Measurements from ENCODE around the gene KRTAP5-8. TPM values are rescaled to one million over a fixed set of nuclear protein-coding genes. Genes with fewer than 3 reads are reported as not detected.

The KRTAP5-8 gene
- total and polyA plus RNA-seq, 2 experiments from 2014 or later, result not detected

DNA sequence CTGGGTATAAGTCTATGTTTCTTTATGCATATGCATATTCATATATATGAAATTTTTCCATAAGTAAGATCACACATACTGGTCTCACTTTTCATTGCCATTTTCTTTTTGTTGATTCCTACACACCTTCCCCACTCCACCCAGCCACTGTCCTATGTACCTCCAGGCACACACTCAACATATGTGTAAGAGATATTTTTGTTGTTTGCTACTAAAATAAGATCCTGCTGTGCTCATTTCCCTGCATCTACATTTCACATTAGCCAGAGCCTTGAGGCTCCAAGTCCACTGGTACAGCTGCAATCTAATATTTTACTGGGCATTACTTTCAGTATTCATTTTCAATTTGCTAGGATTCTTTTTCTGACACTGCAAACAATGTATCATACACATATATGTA, 19.4 kb downstream of the KRTAP5-8 start:
- Histone ChIP-seq H4K20me1 (ENCODE audit: insufficient read depth, poor library complexity, severe bottlenecking) (no peaks in the 10 kb centered on the region), H3K36me3 (replicated peaks; ENCODE audit: insufficient read depth, low read depth) (no peaks in the 10 kb centered on the region), H3K9me2 (replicated peaks; ENCODE audit: insufficient read depth) (no peaks in the 10 kb centered on the region), H3K27me3 (no peaks in the 10 kb centered on the region), H3K4me1 (ENCODE audit: insufficient read depth) (no peaks in the 10 kb centered on the region), H3K9me3 (ENCODE audit: low read depth) (no peaks in the 10 kb centered on the region), H3K4me2 (no peak overlapping the region), H3K79me2 (no peaks in the 10 kb centered on the region), H2AFZ (no peak overlapping the region), H3K27ac (no peak overlapping the region), H3K4me3 (no peak overlapping the region)
- no peak for TF ChIP-seq EZH2phosphoT487 (IDR thresholded peaks at IDR 0.05; ENCODE audit: low read depth, severe bottlenecking, unreplicated experiment)
- TF ChIP-seq, protein P1, sequence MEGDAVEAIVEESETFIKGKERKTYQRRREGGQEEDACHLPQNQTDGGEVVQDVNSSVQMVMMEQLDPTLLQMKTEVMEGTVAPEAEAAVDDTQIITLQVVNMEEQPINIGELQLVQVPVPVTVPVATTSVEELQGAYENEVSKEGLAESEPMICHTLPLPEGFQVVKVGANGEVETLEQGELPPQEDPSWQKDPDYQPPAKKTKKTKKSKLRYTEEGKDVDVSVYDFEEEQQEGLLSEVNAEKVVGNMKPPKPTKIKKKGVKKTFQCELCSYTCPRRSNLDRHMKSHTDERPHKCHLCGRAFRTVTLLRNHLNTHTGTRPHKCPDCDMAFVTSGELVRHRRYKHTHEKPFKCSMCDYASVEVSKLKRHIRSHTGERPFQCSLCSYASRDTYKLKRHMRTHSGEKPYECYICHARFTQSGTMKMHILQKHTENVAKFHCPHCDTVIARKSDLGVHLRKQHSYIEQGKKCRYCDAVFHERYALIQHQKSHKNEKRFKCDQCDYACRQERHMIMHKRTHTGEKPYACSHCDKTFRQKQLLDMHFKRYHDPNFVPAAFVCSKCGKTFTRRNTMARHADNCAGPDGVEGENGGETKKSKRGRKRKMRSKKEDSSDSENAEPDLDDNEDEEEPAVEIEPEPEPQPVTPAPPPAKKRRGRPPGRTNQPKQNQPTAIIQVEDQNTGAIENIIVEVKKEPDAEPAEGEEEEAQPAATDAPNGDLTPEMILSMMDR (IDR thresholded peaks at IDR 0.05; ENCODE audit: poor library complexity), result no peak
- TF ChIP-seq EZH2 (IDR thresholded peaks at IDR 0.05; ENCODE audit: borderline replicate concordance), result no peak
- no peak for DNase-seq (ENCODE audit: low spot score)

DNA sequence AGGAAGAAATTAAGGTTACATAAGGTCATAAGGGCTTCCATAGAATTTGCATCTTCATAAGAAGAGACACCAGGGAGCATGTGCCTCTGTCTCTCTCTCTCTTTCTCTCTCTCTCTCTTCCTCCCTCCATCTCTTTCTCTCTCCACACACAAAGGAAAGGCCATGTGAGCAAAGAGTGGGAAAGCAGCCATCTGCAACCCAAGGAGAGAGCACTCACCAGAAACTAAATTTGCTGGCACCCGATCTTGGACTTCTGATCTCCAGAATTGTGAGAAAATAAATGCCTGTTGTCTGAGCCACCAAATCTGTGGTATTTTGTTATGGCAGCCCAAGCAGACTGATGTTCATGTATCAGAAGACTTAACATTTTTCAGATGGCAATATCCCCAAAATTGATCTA, 21.2 kb downstream of the KRTAP5-8 start:
- no peak overlapping the region for H3K4me3 ChIP-seq
- no peaks in the 10 kb centered on the region for H3K27me3 ChIP-seq
- H3K36me3 ChIP-seq (replicated peaks; ENCODE audit: insufficient read depth, low read depth), result no peaks in the 10 kb centered on the region
- H2AFZ ChIP-seq, result no peak overlapping the region
- H3K4me2 ChIP-seq, result no peak overlapping the region
- H3K4me1 ChIP-seq (ENCODE audit: insufficient read depth), result no peaks in the 10 kb centered on the region
- 90% methylated on average over 1 of the region's 1 CpG for WGBS (ENCODE audit: low lambda C conversion rate, missing lambda C conversion rate)
- H4K20me1 ChIP-seq (ENCODE audit: insufficient read depth, poor library complexity, severe bottlenecking), result no peaks in the 10 kb centered on the region
- TF ChIP-seq, protein P1 (IDR thresholded peaks at IDR 0.05; ENCODE audit: poor library complexity), result no peak
- no peak for TF ChIP-seq EZH2phosphoT487 (IDR thresholded peaks at IDR 0.05; ENCODE audit: low read depth, severe bottlenecking, unreplicated experiment)
- TF ChIP-seq EZH2 (IDR thresholded peaks at IDR 0.05; ENCODE audit: borderline replicate concordance), result no peak
- DNase-seq (ENCODE audit: low spot score), result no peak
- no peaks in the 10 kb centered on the region for H3K79me2 ChIP-seq
- no peaks in the 10 kb centered on the region for H3K9me3 ChIP-seq (ENCODE audit: low read depth)
- no peak overlapping the region for H3K27ac ChIP-seq
- H3K9me2 ChIP-seq (replicated peaks; ENCODE audit: insufficient read depth), result no peaks in the 10 kb centered on the region

DNA sequence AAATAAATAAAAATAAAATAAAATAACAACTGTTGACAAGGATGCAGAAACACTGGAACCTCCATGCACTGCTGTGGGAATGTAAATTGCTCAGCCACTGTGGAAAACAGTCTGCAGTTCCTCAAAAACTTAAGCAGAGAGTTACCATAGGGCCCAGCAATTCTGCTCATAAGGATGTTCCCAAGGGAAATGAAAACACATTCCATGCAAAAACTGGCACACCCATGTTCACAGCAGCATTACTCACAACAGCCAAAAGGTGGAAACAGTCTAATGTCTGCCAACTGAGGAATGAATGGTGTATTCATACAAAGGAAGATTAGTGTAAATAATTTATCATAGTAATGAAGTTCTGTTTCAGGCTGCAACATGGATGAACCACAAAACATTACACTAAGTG, 24.3 kb downstream of the KRTAP5-8 start:
- TF ChIP-seq EZH2phosphoT487 (IDR thresholded peaks at IDR 0.05; ENCODE audit: low read depth, severe bottlenecking, unreplicated experiment) (no peak), EZH2 (IDR thresholded peaks at IDR 0.05; ENCODE audit: borderline replicate concordance) (no peak)
- TF ChIP-seq, protein P1 (IDR thresholded peaks at IDR 0.05; ENCODE audit: poor library complexity), result no peak
- H3K79me2 ChIP-seq, result no peaks in the 10 kb centered on the region
- no peaks in the 10 kb centered on the region for H3K36me3 ChIP-seq (replicated peaks; ENCODE audit: insufficient read depth, low read depth)
- no peaks in the 10 kb centered on the region for H3K9me2 ChIP-seq (replicated peaks; ENCODE audit: insufficient read depth)
- H3K27me3 ChIP-seq, result no peaks in the 10 kb centered on the region
- H3K4me1 ChIP-seq (ENCODE audit: insufficient read depth), result no peaks in the 10 kb centered on the region
- no peaks in the 10 kb centered on the region for H3K9me3 ChIP-seq (ENCODE audit: low read depth)
- H3K27ac ChIP-seq, result no peak overlapping the region
- H4K20me1 ChIP-seq (ENCODE audit: insufficient read depth, poor library complexity, severe bottlenecking), result no peaks in the 10 kb centered on the region
- H3K4me2 ChIP-seq, result no peak overlapping the region
- no peak overlapping the region for H2AFZ ChIP-seq
- DNase-seq (ENCODE audit: low spot score), result no peak
- no peak overlapping the region for H3K4me3 ChIP-seq

DNA sequence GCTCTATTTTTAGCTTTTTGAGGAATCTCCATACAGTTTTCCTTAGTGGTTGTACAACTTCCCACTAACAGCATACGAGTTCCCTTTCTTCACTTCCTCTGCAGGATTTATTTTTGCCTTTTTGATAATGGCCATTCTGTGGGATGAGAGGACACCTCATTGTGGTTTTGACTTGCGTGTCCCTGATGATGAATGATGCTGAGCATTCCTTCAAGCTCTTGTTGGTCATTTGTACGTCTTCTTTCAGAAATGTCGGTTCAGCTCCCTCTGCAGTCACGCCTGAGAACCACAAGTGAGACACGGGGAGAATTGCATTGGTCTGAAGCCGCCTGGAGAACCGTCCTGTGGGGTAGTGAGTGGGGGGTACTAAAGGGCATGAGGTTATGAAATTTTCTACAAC, 25.6 kb downstream of the KRTAP5-8 start:
- no peak for TF ChIP-seq EZH2 (IDR thresholded peaks at IDR 0.05; ENCODE audit: borderline replicate concordance)
- TF ChIP-seq, protein P1 (IDR thresholded peaks at IDR 0.05; ENCODE audit: poor library complexity), result peak; percentile 60
- Histone ChIP-seq H3K4me2 (no peak overlapping the region), H3K4me1 (ENCODE audit: insufficient read depth) (no peaks in the 10 kb centered on the region), H4K20me1 (ENCODE audit: insufficient read depth, poor library complexity, severe bottlenecking) (no peaks in the 10 kb centered on the region), H3K79me2 (no peaks in the 10 kb centered on the region), H2AFZ (no peak overlapping the region), H3K9me3 (ENCODE audit: low read depth) (no peaks in the 10 kb centered on the region), H3K4me3 (no peak overlapping the region), H3K9me2 (replicated peaks; ENCODE audit: insufficient read depth) (no peaks in the 10 kb centered on the region), H3K27ac (no peak overlapping the region), H3K36me3 (replicated peaks; ENCODE audit: insufficient read depth, low read depth) (no peaks in the 10 kb centered on the region), H3K27me3 (no peaks in the 10 kb centered on the region)
- WGBS (ENCODE audit: low lambda C conversion rate, missing lambda C conversion rate), result 31% methylated on average over 8 of the region's 8 CpGs
- peak; percentile 66 for DNase-seq (ENCODE audit: low spot score)
